ENCODE data around the gene HDDC3.
"Not testable (repeated sequence)": the region's sequence is repeated elsewhere in the genome, so short reads cannot be mapped to it uniquely, and the experiment has no call there.

The HDDC3 gene

DNA sequence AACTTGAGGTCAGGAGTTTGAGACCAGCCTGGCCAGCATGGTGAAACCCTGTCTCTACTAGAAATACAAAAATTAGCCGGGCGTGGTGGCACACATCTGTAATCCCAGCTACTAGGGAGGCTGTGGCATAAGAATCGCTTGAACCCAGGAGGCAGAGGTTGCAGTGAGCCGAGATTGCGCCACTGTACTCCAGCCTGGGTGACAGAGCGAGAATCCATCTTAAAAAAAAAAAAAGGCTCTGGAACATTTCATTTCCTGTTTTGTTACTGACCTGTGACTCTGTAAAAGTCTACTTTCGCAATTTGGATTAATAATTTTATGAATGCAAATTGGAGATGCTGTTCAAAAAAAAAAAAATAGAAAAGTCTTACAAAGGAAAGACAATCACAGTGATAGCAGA, 4.2 kb downstream of the HDDC3 start:
- DNase-seq: not testable (repeated sequence)

DNA sequence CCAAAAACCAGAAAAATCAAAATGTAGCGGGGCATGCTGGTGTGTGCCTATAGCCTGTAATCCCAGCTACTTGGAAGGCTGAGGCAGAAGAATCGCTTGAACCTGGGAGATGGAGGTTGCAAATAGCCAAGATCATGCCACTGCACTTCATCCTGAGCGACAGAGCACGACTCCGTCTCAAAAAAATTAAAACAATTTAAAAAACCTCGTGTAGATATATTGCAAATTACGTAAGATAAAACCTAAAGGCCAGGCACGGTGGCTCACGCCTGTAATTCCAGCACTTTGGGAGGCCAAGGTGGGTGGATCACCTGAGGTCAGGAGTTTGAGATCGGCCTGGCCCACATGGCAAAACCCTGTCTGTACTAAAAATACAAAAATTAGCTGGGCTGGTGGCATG, 5.6 kb downstream of the HDDC3 start:
- not testable (repeated sequence) for DNase-seq

DNA sequence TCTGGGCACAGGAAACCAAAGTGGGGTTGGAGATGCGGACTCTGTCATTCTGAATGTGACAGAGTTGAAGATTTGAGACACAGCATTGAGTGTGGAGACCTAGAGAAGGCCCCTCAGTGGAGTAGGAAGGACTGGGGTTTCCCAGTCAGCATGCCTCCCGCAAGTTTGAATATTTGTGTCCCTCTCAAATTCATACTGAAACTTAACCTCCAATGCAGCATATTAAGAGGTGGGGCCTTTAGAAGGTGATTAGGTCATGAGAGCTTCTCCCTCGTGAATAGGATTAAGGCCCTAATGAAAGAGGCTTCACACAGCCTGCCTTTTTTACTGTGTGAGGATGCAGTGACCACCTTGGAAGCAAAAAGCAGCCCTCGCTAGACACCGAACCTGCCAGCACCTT, 8.0 kb downstream of the HDDC3 start:
- no peak for DNase-seq

DNA sequence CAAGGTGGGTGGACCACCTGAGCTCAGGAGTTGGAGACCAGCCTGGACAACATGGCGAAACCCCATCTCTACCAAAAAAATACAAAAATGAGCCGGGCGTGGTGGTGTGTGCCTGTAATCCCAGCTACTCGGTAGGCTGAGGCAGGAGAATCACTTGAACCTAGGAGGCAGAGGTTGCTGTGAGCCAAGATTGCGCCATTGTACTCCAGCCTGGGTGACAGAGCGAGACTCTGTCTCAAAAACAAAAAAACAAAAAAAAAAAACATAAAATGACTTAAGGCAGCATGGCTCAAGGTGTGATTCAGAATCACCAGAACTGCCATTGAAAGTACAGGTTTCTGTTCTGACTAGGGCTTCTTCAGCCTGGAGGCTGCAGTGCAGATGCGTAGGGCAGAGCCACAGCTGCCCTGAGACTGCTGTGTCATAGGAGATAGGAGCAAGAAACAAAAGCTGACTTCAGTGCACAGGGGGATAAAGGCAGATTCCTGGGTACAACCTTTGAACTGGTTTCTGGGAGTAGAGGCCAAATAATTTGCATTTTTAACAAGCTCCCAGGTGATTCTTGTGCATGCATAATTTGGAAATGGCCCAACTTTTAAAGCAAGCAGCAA, 9.5 kb downstream of the HDDC3 start:
- not testable (repeated sequence) for DNase-seq

- DNase-seq: no peak
Observed at GRCh38 chr15:90921887-90922286, 10.5 kb downstream of the HDDC3 start.

DNA sequence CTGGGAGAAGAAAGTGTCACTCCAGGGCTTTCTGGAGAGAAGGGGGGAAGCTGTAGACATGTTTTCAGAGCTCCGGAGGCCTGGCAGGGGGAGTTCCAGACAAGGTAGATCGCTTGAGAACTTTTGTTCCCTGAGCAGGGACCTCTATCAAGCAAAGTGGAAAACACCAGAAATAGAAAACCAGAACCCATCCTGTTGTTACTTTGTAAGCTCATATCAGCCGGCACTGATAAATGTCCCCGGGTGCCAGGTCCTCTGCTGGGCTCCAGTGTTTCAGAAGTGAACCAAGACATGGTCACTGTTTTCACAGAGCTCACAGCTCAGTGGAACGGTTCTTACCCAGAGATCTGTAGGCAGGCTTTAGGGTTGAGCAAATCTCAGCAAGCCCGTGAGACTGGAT, 13.5 kb downstream of the HDDC3 start:
- DNase-seq: no peak

GRCh38 chr15:90918034-90918788, 14.1 kb downstream of the HDDC3 start:
- DNase-seq: no peak

GRCh38 chr15:90917569-90917968, 14.8 kb downstream of the HDDC3 start:
- DNase-seq: no peak

DNA sequence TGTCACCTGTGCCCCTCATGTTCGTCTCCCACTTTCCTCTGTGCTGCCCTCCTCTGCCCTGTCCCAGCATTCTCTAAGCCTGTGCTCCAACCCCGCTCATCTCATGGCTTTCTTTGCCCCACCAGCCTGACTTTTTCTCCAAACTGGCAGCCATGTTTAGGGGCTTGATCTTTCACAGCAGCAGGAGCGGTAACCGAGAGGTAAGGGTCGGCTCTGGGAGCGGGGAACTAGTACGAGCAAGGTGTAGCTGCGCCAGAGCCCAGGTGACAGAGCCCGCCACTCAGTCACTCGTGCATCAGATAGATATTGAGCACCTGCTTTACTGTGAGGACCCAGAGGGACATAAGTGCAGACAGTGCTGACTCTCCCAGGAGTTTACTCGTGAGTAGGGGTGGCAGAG, 15.9 kb downstream of the HDDC3 start:
- no peak for DNase-seq

DNA sequence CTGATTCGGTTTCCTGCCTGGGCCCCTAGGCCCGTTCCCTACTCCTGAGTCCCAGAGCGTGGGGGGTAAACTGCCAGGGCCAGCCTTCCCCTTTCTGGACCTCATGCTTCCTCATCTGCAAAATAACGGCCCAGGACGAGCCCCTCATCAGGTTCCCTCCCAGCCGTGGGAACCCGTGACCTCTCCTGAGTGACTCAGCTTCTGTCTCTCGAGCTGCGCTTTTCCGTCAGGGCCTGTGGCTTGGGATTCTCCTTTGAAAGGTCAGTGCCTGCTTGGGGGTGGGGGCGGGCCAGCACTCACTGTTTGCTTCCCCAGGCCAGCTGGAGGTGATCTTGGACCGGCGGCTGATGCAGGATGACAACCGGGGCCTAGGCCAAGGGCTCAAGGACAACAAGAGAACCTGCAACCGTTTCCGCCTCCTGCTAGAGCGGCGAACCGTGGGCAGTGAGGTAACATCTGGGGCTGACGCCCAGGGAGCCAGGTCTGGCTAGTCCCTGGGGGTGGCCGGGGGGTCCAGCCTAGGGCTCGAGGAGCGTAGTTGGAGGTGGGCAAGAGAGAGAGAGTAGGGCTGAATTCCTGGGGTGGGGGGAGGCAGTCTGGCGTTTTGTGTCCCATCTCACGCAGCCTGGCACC, 16.4 kb downstream of the HDDC3 start:
- no peak for DNase-seq

DNA sequence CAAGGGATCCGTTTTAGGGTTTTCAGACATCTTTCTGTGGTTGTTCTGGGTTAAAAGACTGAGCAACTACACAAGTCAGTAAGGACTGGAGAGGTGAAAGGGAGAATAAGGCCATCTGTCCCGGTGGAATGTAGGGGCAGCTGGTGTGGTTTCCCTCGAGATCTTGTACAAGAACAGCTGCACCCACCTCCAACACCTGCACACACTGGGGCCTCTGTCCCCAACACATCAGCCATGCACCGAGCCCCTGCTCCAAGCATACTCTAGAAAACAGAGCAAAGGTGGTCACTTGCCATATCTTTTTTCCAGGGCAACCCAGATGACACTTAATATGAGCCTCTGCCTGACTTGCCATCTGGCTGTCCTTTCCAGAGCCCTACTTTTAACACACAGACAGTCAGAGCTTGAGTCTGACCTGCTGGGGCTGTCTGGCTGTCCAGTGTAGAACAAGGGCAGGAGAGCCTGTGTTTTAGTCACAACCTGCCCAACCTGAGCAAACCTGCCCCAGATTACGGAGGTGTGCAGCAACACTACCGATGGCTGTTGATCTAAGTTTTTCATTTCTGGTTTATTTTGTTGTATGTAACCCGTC, 17.0 kb downstream of the HDDC3 start:
- DNase-seq: no peak

DNA sequence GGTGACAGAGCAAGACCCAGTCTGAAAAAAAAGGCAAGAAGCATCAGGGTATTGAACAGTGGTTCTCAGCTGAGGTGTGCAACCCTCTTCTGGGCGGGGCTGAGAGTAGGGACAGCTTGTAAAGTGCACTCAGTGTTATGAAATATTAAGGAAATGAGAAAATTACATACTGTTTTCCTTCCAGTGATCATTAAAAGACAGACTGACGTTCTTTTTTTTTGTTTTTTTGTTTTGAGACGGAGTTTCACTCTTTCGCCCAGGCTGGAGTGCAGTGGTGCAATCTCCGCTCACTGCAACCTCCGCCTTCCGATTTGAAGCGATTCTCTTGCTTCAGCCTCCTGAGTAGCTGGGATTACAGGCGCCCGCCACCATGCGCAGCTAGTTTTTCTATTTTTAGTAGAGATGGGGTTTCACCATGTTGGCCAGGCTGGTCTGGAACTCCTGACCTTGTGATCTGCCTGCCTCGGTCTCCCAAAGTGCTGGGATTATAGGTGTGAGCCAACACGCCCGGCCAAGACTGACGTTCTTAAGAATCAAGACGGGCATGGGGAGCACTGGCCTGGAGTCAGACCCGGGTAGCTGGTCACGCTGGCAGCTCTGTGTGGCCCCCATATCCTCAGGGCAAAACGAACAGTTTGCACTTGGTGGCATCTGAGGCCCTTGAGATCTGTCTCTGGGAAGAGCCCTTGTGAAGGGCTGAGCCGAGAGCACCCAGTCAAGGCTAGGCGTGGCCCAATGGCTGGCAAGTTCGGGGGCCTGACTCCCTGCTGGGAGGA, 17.9 kb downstream of the HDDC3 start:
- DNase-seq: no peak

- DNase-seq: no peak
Observed at GRCh38 chr15:90913398-90913944, 18.9 kb downstream of the HDDC3 start.

DNA sequence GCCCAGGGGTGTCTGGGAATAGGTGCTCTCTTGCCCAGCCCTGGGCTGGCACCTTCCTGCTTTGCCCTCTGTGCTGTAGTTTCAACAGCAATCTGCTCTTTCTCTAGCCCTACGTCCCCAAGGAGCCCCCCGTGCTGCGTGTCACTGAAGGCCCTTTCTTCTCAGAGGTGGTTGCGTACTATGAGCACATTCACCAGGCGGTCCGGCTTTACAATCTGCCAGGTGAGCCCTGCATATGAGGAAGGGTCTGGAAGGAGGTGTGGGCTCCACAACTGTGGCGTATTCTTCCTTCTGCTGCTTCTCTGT, 19.6 kb downstream of the HDDC3 start:
- DNase-seq: no peak

DNA sequence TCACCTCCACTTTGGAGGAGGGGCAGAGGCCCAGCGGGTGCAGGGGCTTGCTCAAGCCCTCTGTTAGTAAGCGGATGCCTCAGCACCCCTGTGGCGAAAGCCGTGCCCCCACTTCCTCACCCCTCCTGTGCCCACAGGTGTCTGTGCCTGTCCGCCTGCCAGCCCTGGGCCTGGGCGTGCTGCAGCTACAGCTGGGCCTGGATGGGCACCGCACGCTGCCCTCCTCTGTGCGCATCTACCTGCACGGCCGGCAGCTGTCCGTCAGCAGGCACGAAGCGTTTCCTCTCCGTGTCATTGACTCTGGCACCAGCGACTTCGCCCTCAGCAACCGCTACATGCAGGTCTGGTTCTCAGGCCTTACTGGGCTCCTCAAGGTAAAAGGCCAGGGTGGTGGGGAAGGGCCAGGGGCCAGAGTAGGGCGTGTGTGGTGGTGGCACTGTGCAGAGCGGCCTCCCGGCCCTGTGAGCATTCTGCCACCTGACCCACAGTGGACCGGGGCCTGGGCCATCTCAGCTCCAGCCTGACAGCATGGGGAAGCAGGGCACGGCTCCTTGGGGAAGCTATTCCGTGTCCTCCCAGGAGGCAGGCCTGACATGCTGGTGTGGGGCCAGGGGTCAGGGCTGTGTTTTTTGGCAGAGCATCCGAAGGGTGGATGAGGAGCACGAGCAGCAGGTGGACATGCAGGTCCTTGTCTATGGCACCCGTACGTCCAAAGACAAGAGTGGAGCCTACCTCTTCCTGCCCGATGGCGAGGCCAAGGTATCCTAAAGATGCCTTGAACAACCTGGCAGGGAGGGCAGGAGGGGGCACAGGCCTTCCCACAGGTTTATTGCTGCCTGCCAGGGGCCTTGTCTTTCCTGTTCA, 20.2 kb downstream of the HDDC3 start:
- DNase-seq: no peak

GRCh38 chr15:90911302-90911623, 21.1 kb downstream of the HDDC3 start:
- no peak for DNase-seq

GRCh38 chr15:90910441-90911301, 21.7 kb downstream of the HDDC3 start:
- DNase-seq: no peak

GRCh38 chr15:90909976-90910375, 22.4 kb downstream of the HDDC3 start:
- DNase-seq: no peak

GRCh38 chr15:90909449-90909848, 22.9 kb downstream of the HDDC3 start:
- DNase-seq: not testable (repeated sequence)

DNA sequence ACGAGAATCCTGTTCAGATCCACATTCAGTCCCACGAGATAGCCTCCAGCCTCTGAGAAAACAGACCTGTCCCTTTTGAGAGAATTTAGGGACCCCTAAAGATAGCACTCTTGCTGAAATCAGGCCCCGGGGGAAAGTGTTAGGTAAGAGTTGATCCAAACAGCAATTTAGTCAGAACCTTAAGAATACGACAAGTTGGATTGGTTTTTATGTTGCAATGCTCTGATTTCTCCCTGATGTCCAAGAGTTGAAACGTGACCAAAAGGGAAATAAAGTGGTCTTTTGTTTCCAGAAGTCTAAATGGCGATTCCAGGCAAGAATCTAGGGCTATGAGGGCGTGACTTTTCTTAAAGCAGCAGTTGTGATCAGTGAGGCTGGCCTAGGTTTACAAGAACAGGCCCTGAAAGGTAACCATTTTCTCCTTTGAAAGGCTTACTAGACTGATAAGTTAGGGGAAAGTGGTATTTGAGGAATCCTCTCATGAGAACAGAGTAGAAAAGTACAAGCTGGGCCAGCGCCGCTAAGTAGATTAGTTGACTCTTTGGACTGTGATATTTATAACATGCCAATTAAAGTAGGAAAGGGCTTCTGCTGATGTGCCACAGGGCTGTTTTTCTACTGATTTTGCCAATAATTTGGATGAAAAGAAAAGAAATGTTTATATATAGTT, 24.4 kb downstream of the HDDC3 start:
- no peak for DNase-seq

All from activated CD8-positive, alpha-beta memory T cell treated with anti-CD3 and anti-CD28 coated beads, Interleukin-2, amount 50 U/mL, for 4 hours (primary cell).